H1 (cell line): ENCODE measurements around the gene OR2D3. TPM values are rescaled to one million over a fixed set of nuclear protein-coding genes. Genes with fewer than 3 reads are reported as not detected.

Experiments used
- CTCF ChIA-PET: fragments of 300-600 bp; sonication (Branson Sonifier 250); formaldehyde crosslinking; loops from one replicate; lab custom pipeline; 2021; ENCODE audit not compliant: partially characterized antibody; lab: Charles Lee
- POLR2A ChIA-PET: fragments of 300-600 bp; sonication (Branson Sonifier 250); formaldehyde crosslinking; loops from one replicate; lab custom pipeline; 2021; ENCODE audit warnings: inconsistent platforms; ENCODE audit not compliant: partially characterized antibody; lab: Charles Lee
- DNase-seq, 2 experiments: peaks; one replicate each; pipeline versions ENCODE4 v3.0.0 to v3.0.0-alpha.2; 2010 to 2022; ENCODE audit warnings: low spot score in 2 of 2, low read depth in 1 of 2, mixed read lengths in 1 of 2
- FAIRE-seq: peaks from 2 replicates; lab custom pipeline; 2011; peaks lifted over from hg19 to GRCh38; lab: Jason Lieb, UNC
- H2AFZ ChIP-seq: 2 replicates; pipeline ENCODE4 v1.8.1; 2012; ENCODE audit warnings: low read length, inconsistent platforms
- H2AK5ac ChIP-seq: 2 replicates; pipeline ENCODE4 v1.6.1; 2013; ENCODE audit warnings: low read depth, low read length
- H2BK120ac ChIP-seq: replicated peaks from 2 replicates; pipeline ENCODE3; 2013; ENCODE audit warnings: low read depth, low read length, inconsistent platforms
- H2BK12ac ChIP-seq: 2 replicates; pipeline ENCODE4 v1.6.1; 2013; ENCODE audit warnings: low read depth, low read length
- H2BK15ac ChIP-seq: 2 replicates; pipeline ENCODE4 v1.6.1; 2013; ENCODE audit warnings: low read length
- H2BK20ac ChIP-seq: 2 replicates; pipeline ENCODE4 v1.6.1; 2013; ENCODE audit warnings: low read length
- H2BK5ac ChIP-seq: 2 replicates; pipeline ENCODE4 v1.6.1; 2013; ENCODE audit warnings: low read depth, low read length
- H3K14ac ChIP-seq: 2 replicates; pipeline ENCODE4 v1.6.1; 2013; ENCODE audit warnings: inconsistent platforms; ENCODE audit not compliant: insufficient read length
- H3K18ac ChIP-seq: 2 replicates; pipeline ENCODE4 v1.6.1; 2013; ENCODE audit warnings: low read length; ENCODE audit errors: extremely low read depth
- H3K23ac ChIP-seq: 2 replicates; pipeline ENCODE4 v1.6.1; 2013; ENCODE audit warnings: inconsistent platforms; ENCODE audit not compliant: insufficient read length
- H3K23me2 ChIP-seq: 2 replicates; pipeline ENCODE4 v1.6.1; 2013; ENCODE audit warnings: low read depth, low read length
- H3K27ac ChIP-seq: 2 replicates; pipeline ENCODE4 v1.6.1; 2011; ENCODE audit warnings: low read depth, low read length, inconsistent platforms
- H3K27me3 ChIP-seq, 4 experiments: replicated peaks in 1 of 4; 1 replicate in 1 of 4; 2 replicates in 3 of 4; pipeline versions ENCODE4 v1.6.1 to v1.8.1; 2011 to 2013; ENCODE audit warnings: low read length in 3 of 4, mild to moderate bottlenecking in 3 of 4, inconsistent platforms in 2 of 4, mixed read lengths in 2 of 4, moderate library complexity in 1 of 4; ENCODE audit not compliant: control insufficient read depth in 3 of 4, insufficient read depth in 3 of 4; ENCODE audit errors: extremely low read depth in 1 of 4
- H3K36me3 ChIP-seq, 4 experiments: 2 replicates each; pipeline versions ENCODE4 v1.6.1 to v1.8.1; 2011 to 2013; ENCODE audit warnings: mild to moderate bottlenecking in 4 of 4, low read length in 3 of 4, moderate library complexity in 2 of 4, control low read depth in 1 of 4, inconsistent platforms in 1 of 4; ENCODE audit not compliant: insufficient read depth in 4 of 4, control insufficient read depth in 2 of 4
- H3K4ac ChIP-seq: replicated peaks from 2 replicates; pipeline ENCODE3; 2013; ENCODE audit warnings: low read length, low read depth, mixed read lengths, inconsistent platforms; ENCODE audit not compliant: insufficient read length
- H3K4me1 ChIP-seq, 4 experiments: replicated peaks in 1 of 4; 1 replicate in 1 of 4; 2 replicates in 3 of 4; pipeline versions ENCODE4 v1.6.1 to v1.8.1; 2011 to 2013; ENCODE audit warnings: low read length in 3 of 4, inconsistent platforms in 2 of 4, mixed read lengths in 1 of 4; ENCODE audit not compliant: insufficient read depth in 4 of 4, control insufficient read depth in 3 of 4
- H3K4me2 ChIP-seq, 2 experiments: 2 replicates each; pipeline versions ENCODE4 v1.6.1 to v1.8.1; 2011 to 2013; ENCODE audit warnings: low read depth in 2 of 2, low read length in 2 of 2, control low read depth in 1 of 2, inconsistent platforms in 1 of 2, mild to moderate bottlenecking in 1 of 2; ENCODE audit not compliant: insufficient read depth in 1 of 2
- H3K4me3 ChIP-seq, 4 experiments: fragments of 200-600, 300-600 bp in 1 of 4; sonication (generic), shearing (Covaris generic), sonication (Bioruptor Twin) in 1 of 4; 2 replicates each; pipeline versions ENCODE4 v1.5.1 to v1.8.1; 2011 to 2016; ENCODE audit warnings: low read length in 4 of 4, low read depth in 3 of 4, control low read depth in 2 of 4, inconsistent platforms in 2 of 4, mild to moderate bottlenecking in 2 of 4, mixed read lengths in 1 of 4, moderate library complexity in 1 of 4; ENCODE audit not compliant: insufficient read depth in 2 of 4; ENCODE audit errors: extremely low read depth in 1 of 4
- H3K56ac ChIP-seq: replicated peaks from 2 replicates; pipeline ENCODE3; 2013; ENCODE audit warnings: low read depth, mild to moderate bottlenecking, mixed read lengths, low read length, inconsistent platforms; ENCODE audit not compliant: insufficient read length
- H3K79me1 ChIP-seq: 2 replicates; pipeline ENCODE4 v1.6.1; 2013; ENCODE audit warnings: low read depth, low read length, control low read depth
- H3K79me2 ChIP-seq, 2 experiments: 2 replicates each; pipeline versions ENCODE4 v1.6.1 to v1.8.1; 2012 to 2013; ENCODE audit warnings: low read length in 2 of 2, mild to moderate bottlenecking in 2 of 2, inconsistent platforms in 1 of 2; ENCODE audit not compliant: insufficient read depth in 2 of 2, control insufficient read depth in 1 of 2
- H3K9ac ChIP-seq, 4 experiments: replicated peaks in 1 of 4; 1 replicate in 1 of 4; 2 replicates in 3 of 4; pipeline versions ENCODE4 v1.6.1 to v1.8.1; 2011 to 2013; ENCODE audit warnings: low read depth in 3 of 4, low read length in 3 of 4, control low read depth in 2 of 4, mild to moderate bottlenecking in 2 of 4, moderate library complexity in 2 of 4, inconsistent platforms in 1 of 4; ENCODE audit errors: extremely low read depth in 1 of 4
- H3K9me3 ChIP-seq, 2 experiments: 2 replicates each; pipeline versions ENCODE4 v1.6.1 to v1.8.1; 2012 to 2013; ENCODE audit warnings: mild to moderate bottlenecking in 2 of 2, moderate library complexity in 2 of 2, control low read depth in 1 of 2, inconsistent platforms in 1 of 2, low read depth in 1 of 2, low read length in 1 of 2, mixed read lengths in 1 of 2; ENCODE audit not compliant: insufficient read depth in 2 of 2
- H4K20me1 ChIP-seq, 2 experiments: replicated peaks in 1 of 2; 2 replicates each; pipeline versions ENCODE3 to v1.8.1; 2011 to 2013; ENCODE audit warnings: inconsistent platforms in 2 of 2, low read length in 2 of 2, mild to moderate bottlenecking in 1 of 2; ENCODE audit not compliant: insufficient read depth in 2 of 2, control insufficient read depth in 1 of 2
- H4K5ac ChIP-seq: 2 replicates; pipeline ENCODE4 v1.6.1; 2013; ENCODE audit warnings: low read length, low read depth, mixed read lengths, inconsistent platforms; ENCODE audit not compliant: insufficient read length
- H4K8ac ChIP-seq: 2 replicates; pipeline ENCODE4 v1.8.0; 2013; ENCODE audit warnings: mild to moderate bottlenecking, moderate library complexity, low read length, inconsistent platforms; ENCODE audit not compliant: insufficient read depth; ENCODE audit errors: extremely low read depth
- H4K91ac ChIP-seq: replicated peaks from 2 replicates; pipeline ENCODE3; 2013; ENCODE audit warnings: low read length, mixed read lengths, inconsistent platforms; ENCODE audit not compliant: insufficient read length
- ATF2 ChIP-seq: IDR thresholded peaks from 2 replicates; pipeline ENCODE4 v1.6.1; 2012; ENCODE audit warnings: low read length, inconsistent platforms
- CBX5 ChIP-seq: fragments of 300-800, 300-1000 bp; sonication (generic); IDR thresholded peaks from 2 replicates; pipeline ENCODE4 v1.7.1; 2016; ENCODE audit warnings: antibody characterized with exemption, low read length, low read depth
- CHD1 ChIP-seq: IDR thresholded peaks from 2 replicates; pipeline ENCODE4 v1.6.1; 2012; ENCODE audit warnings: low read depth, low read length, improper control_type of control experiment
- EP300 ChIP-seq, 2 experiments: IDR thresholded peaks; 1 replicate in 1 of 2; 2 replicates in 1 of 2; pipeline ENCODE4 v1.6.1; 2011 to 2012; ENCODE audit warnings: low read depth in 2 of 2, low read length in 2 of 2, mild to moderate bottlenecking in 2 of 2, borderline replicate concordance in 1 of 2, inconsistent platforms in 1 of 2, moderate library complexity in 1 of 2
- FOSL1 ChIP-seq: IDR thresholded peaks from 2 replicates; pipeline ENCODE4 v1.6.1; 2011; ENCODE audit warnings: mild to moderate bottlenecking, low read depth, low read length, moderate library complexity; ENCODE audit not compliant: insufficient read depth
- WGBS, 2 experiments: shearing (Covaris generic) in 1 of 2; methylation state at CpG; one replicate each; pipeline versions ENCODE4 v1.1.6 to v1.1.7; 2013 to 2015; ENCODE audit warnings: low lambda C conversion rate in 2 of 2, mixed read lengths in 2 of 2, inconsistent platforms in 1 of 2, low coverage in 1 of 2, missing lambda C conversion rate in 1 of 2; ENCODE audit not compliant: insufficient replicate concordance in 2 of 2, insufficient coverage in 1 of 2, insufficient read length in 1 of 2; ENCODE audit errors: extremely low coverage in 1 of 2, missing lambda C conversion rate in 1 of 2; 5-methylcytosine and 5-hydroxymethylcytosine counted together
- polyA plus RNA-seq, 7 experiments: library from polyadenylated mRNA; depleted of rRNA in 3 of 7; stranded (reverse) in 5 of 7; unstranded in 2 of 7; fragments of >200 nt in 5 of 7; fragments of 200-250 nt in 2 of 7; gene quantifications; 1 replicate in 5 of 7; 2 replicates in 1 of 7; 4 replicates in 1 of 7; pipeline versions ENCODE4 v1.2.1 to v1.2.3, GENCODE V29; 2011 to 2013; ENCODE audit warnings: missing spikeins in 2 of 7, mixed read lengths in 2 of 7
- total RNA-seq: library from RNA; stranded (reverse); fragmentation: NEBNext Ultra II Directional; extraction: Animal tissue kit (Norgen Biotek cat#: 25700); gene quantifications from 2 replicates; pipeline ENCODE4 v1.2.1, GENCODE V29; 2021

OR2D3 gene
- total and polyA plus RNA-seq, 2 of the 8 experiments (the other 6 are each of a cell fraction or from before 2014, with no cell fraction given), result not detected

- Histone ChIP-seq H3K18ac (no peak overlapping the region), H3K4me1 (no peaks in the 10 kb centered on the region), H2BK15ac (no peak overlapping the region), H3K79me2 (no peaks in the 10 kb centered on the region), H3K14ac (no peak overlapping the region), H3K9me3 (no peaks in the 10 kb centered on the region; a peak in 2 of 4 replicates), H3K4ac (no peak overlapping the region), H4K8ac (no peak overlapping the region), H3K4me2 (no peak overlapping the region), H3K56ac (no peak overlapping the region), H4K20me1 (no peaks in the 10 kb centered on the region), H3K23ac (no peak overlapping the region), H3K4me3 (no peak overlapping the region)
- WGBS, 2 experiments, result 90% methylated on average over 2 of the region's 2 CpGs; no CpG with 5 or more reads in 1 of the 2 experiments
- DNase-seq, result no peak
- TF ChIP-seq EP300 (IDR thresholded peaks at IDR 0.05; ENCODE audit: borderline replicate concordance in 1 of 2, low read depth in 2 of 2, low read length in 2 of 2) (no peak), FOSL1 (no peak), CBX5 (no peak), CHD1 (no peak), ATF2 (no peak)
- TF ChIP-seq, all 59 proteins: peak for 0
- Histone ChIP-seq H2BK5ac (no peak overlapping the region), H4K91ac (no peak overlapping the region), H3K23me2 (no peaks in the 10 kb centered on the region), H2BK120ac (no peak overlapping the region), H2BK12ac (no peak overlapping the region), H2BK20ac (no peak overlapping the region), H3K27me3 (no peaks in the 10 kb centered on the region), H3K9ac (no peak overlapping the region), H3K36me3 (no peaks in the 10 kb centered on the region), H2AK5ac (no peak overlapping the region), H4K5ac (no peak overlapping the region), H3K79me1 (no peaks in the 10 kb centered on the region), H2AFZ (no peak overlapping the region), H3K27ac (no peak overlapping the region)
- POLR2A ChIA-PET, result no interaction called here
- CTCF ChIA-PET, result interaction anchor here (1.5 kb wide), 1 partner anchor 12 kb away, joined by 5 read pairs; the partner anchor contains the start of gene OR10A2
- FAIRE-seq, result no peak
Observed at GRCh38 chr11:6875761-6876160, 45.0 kb upstream of the OR2D3 start.
